Caco-2 (cell line): ENCODE results near the gene HMX2. TPM values are rescaled to one million over a fixed set of nuclear protein-coding genes. Genes with fewer than 3 reads are reported as not detected.

Experiments used
- BruUV-seq: library from RNA; stranded (reverse); fragments of 400-500 nt; replicated peaks from 2 replicates; lab custom pipeline; 2021; lab: Mats Ljungman, UMichigan
- CTCF ChIA-PET: fragments of 300-600 bp; sonication (Branson Sonifier 250); formaldehyde crosslinking; loops from one replicate; lab custom pipeline; 2022; ENCODE audit warnings: antibody characterized with exemption; lab: Charles Lee
- POLR2A ChIA-PET: fragments of 300-600 bp; sonication (Branson Sonifier 250); formaldehyde crosslinking; loops from one replicate; lab custom pipeline; 2022; ENCODE audit warnings: antibody characterized with exemption; lab: Charles Lee
- DNase-seq, 2 experiments: peaks; one replicate each; pipeline versions ENCODE4 v3.0.0 to v3.0.0-alpha.2; 2020 to 2022
- H3K27me3 ChIP-seq: replicated peaks from 2 replicates; pipeline ENCODE4 v1.6.0; 2011; ENCODE audit warnings: low read length; ENCODE audit not compliant: control insufficient read depth, insufficient read depth
- H3K36me3 ChIP-seq: 2 replicates; pipeline ENCODE4 v1.5.1; 2011; ENCODE audit warnings: low read length; ENCODE audit not compliant: control insufficient read depth, insufficient read depth
- H3K4me1 ChIP-seq: fragments of 250-450 bp; sonication (Bioruptor Pico); 2 replicates; pipeline ENCODE4 v1.5.1; 2020; ENCODE audit warnings: mild to moderate bottlenecking
- H3K4me3 ChIP-seq: 2 replicates; pipeline ENCODE4 v1.5.1; 2011; ENCODE audit warnings: low read depth, mild to moderate bottlenecking, control low read depth, low read length
- H3K9me3 ChIP-seq: fragments of 250-450 bp; sonication (Bioruptor Pico); 2 replicates; pipeline ENCODE4 v1.5.1; 2020; ENCODE audit warnings: mild to moderate bottlenecking, moderate library complexity
- H3K27ac Mint-ChIP-seq: one replicate; pipeline ENCODE4 v1.8.0; 2022; ENCODE audit warnings: mixed read lengths; ENCODE audit not compliant: unreplicated experiment
- H3K27me3 Mint-ChIP-seq: one replicate; pipeline ENCODE4 v1.8.0; 2022; ENCODE audit warnings: mixed read lengths; ENCODE audit not compliant: insufficient read depth, unreplicated experiment
- H3K36me3 Mint-ChIP-seq: one replicate; pipeline ENCODE4 v1.8.0; 2022; ENCODE audit warnings: mild to moderate bottlenecking, mixed read lengths; ENCODE audit not compliant: insufficient read depth, unreplicated experiment
- H3K4me1 Mint-ChIP-seq: one replicate; pipeline ENCODE4 v1.8.0; 2022; ENCODE audit warnings: low read depth, mixed read lengths; ENCODE audit not compliant: unreplicated experiment
- H3K4me3 Mint-ChIP-seq: one replicate; pipeline ENCODE4 v1.8.0; 2022; ENCODE audit warnings: mild to moderate bottlenecking, moderate library complexity, mixed read lengths; ENCODE audit not compliant: unreplicated experiment
- H3K9me3 Mint-ChIP-seq: one replicate; pipeline ENCODE4 v1.8.0; 2022; ENCODE audit warnings: mixed read lengths; ENCODE audit not compliant: unreplicated experiment
- CTCF ChIP-seq, 2 experiments: fragments of 200-600 bp in 1 of 2; IDR thresholded peaks; 1 replicate in 1 of 2; 2 replicates in 1 of 2; pipeline versions ENCODE4 v1.5.1 to v1.8.0; 2011 to 2022; ENCODE audit warnings: antibody characterized with exemption in 1 of 2, control low read depth in 1 of 2, inconsistent platforms in 1 of 2, low read depth in 1 of 2, low read length in 1 of 2, mild to moderate bottlenecking in 1 of 2, moderate library complexity in 1 of 2; ENCODE audit not compliant: insufficient read depth in 1 of 2, severe bottlenecking in 1 of 2, unreplicated experiment in 1 of 2
- intact Hi-C: fragments of 100-400 bp; cut with micrococcal nuclease; formaldehyde crosslinking; loops from one replicate; pipeline ENCODE4 v1.10.0; 2022; ENCODE audit not compliant: unreplicated experiment
- total RNA-seq: library from RNA; stranded (reverse); gene quantifications from 2 replicates; pipeline ENCODE4 v1.2.3, GENCODE V29; 2022

The HMX2 gene
- total RNA-seq, 1 experiment from 2014 or later: 1.4 TPM

GRCh38 chr10:123140983-123141390, 6.9 kb upstream of the HMX2 start:
- POLR2A ChIA-PET: no interaction called here
- no peaks in the 10 kb centered on the region for H3K36me3 ChIP-seq
- CTCF ChIA-PET: no interaction called here
- H3K4me3 ChIP-seq: no peak overlapping the region
- H3K27ac Mint-ChIP-seq: no peak overlapping the region
- peaks cover 8% of the 10 kb centered on the region for H3K4me1 ChIP-seq
- no peaks in the 10 kb centered on the region for H3K9me3 ChIP-seq
- H3K4me1 Mint-ChIP-seq: peaks cover 7% of the 10 kb centered on the region
- no peaks in the 10 kb centered on the region for H3K9me3 Mint-ChIP-seq
- intact Hi-C loops: loop anchor here (1.0 kb wide), 1 partner anchor 7 kb away; the partner anchor contains the start of gene HMX2
- no TSS peak for BruUV-seq
- H3K4me3 Mint-ChIP-seq: no peak overlapping the region
- no peak for DNase-seq
- no peak for TF ChIP-seq CTCF (IDR thresholded peaks at IDR 0.05; ENCODE audit: insufficient read depth in 1 of 2, low read depth in 1 of 2, low read length in 1 of 2, severe bottlenecking in 1 of 2, unreplicated experiment in 1 of 2)
- H3K27me3 Mint-ChIP-seq: peaks cover 10% of the 10 kb centered on the region
- H3K27me3 ChIP-seq: peaks cover 2% of the 10 kb centered on the region
- H3K36me3 Mint-ChIP-seq: no peaks in the 10 kb centered on the region

- peaks cover 8% of the 10 kb centered on the region for H3K4me1 ChIP-seq
- CTCF ChIA-PET: no interaction called here
- DNase-seq: no peak
- intact Hi-C loops: no loop called here
- H3K27me3 Mint-ChIP-seq: peaks cover 8% of the 10 kb centered on the region
- no peaks in the 10 kb centered on the region for H3K9me3 Mint-ChIP-seq
- peaks cover 2% of the 10 kb centered on the region for H3K27me3 ChIP-seq
- no peak for TF ChIP-seq CTCF (IDR thresholded peaks at IDR 0.05; ENCODE audit: insufficient read depth in 1 of 2, low read depth in 1 of 2, low read length in 1 of 2, severe bottlenecking in 1 of 2, unreplicated experiment in 1 of 2)
- no peaks in the 10 kb centered on the region for H3K36me3 ChIP-seq
- H3K36me3 Mint-ChIP-seq: no peaks in the 10 kb centered on the region
- no peak overlapping the region for H3K4me3 ChIP-seq
- no peak overlapping the region for H3K4me3 Mint-ChIP-seq
- no TSS peak for BruUV-seq
- H3K27ac Mint-ChIP-seq: no peak overlapping the region
- H3K9me3 ChIP-seq: no peaks in the 10 kb centered on the region
- peaks cover 7% of the 10 kb centered on the region for H3K4me1 Mint-ChIP-seq
- POLR2A ChIA-PET: no interaction called here
Measured at GRCh38 chr10:123141791-123142700, 5.9 kb upstream of the HMX2 start.

- Histone ChIP-seq H3K27me3 (peaks cover 2% of the 10 kb centered on the region), H3K9me3 (no peaks in the 10 kb centered on the region), H3K4me3 (no peak overlapping the region), H3K36me3 (no peaks in the 10 kb centered on the region), H3K4me1 (peaks cover 8% of the 10 kb centered on the region)
- DNase-seq: no peak
- peaks cover 7% of the 10 kb centered on the region for H3K27me3 Mint-ChIP-seq
- TF ChIP-seq CTCF (IDR thresholded peaks at IDR 0.05; ENCODE audit: insufficient read depth in 1 of 2, low read depth in 1 of 2, low read length in 1 of 2, severe bottlenecking in 1 of 2, unreplicated experiment in 1 of 2): no peak
- ChIA-PET POLR2A (no interaction called here), CTCF (no interaction called here)
- H3K4me1 Mint-ChIP-seq: peaks cover 7% of the 10 kb centered on the region
- no peaks in the 10 kb centered on the region for H3K36me3 Mint-ChIP-seq
- H3K27ac Mint-ChIP-seq: no peak overlapping the region
- intact Hi-C loops: no loop called here
- H3K9me3 Mint-ChIP-seq: no peaks in the 10 kb centered on the region
- BruUV-seq: no TSS peak
- H3K4me3 Mint-ChIP-seq: no peak overlapping the region
Measured at GRCh38 chr10:123142701-123143161, 5.2 kb upstream of the HMX2 start.
